LNCAP (cell line): ENCODE measurements around the gene EPHB4.
A peak's percentile ranks its signal among the peaks of the same experiment; 100 is the strongest.

Source experiments
- TF ChIP-seq, protein P1 (sequence below): fragments of 450-650 bp; IDR thresholded peaks from 2 replicates; pipeline ENCODE4 v1.5.1; 2017; ENCODE audit warnings: mild to moderate bottlenecking

EPHB4 gene

GRCh38 chr7:100860702-100861615 is 33.6 kb upstream of the EPHB4 start:
- TF ChIP-seq, protein P1, sequence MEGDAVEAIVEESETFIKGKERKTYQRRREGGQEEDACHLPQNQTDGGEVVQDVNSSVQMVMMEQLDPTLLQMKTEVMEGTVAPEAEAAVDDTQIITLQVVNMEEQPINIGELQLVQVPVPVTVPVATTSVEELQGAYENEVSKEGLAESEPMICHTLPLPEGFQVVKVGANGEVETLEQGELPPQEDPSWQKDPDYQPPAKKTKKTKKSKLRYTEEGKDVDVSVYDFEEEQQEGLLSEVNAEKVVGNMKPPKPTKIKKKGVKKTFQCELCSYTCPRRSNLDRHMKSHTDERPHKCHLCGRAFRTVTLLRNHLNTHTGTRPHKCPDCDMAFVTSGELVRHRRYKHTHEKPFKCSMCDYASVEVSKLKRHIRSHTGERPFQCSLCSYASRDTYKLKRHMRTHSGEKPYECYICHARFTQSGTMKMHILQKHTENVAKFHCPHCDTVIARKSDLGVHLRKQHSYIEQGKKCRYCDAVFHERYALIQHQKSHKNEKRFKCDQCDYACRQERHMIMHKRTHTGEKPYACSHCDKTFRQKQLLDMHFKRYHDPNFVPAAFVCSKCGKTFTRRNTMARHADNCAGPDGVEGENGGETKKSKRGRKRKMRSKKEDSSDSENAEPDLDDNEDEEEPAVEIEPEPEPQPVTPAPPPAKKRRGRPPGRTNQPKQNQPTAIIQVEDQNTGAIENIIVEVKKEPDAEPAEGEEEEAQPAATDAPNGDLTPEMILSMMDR, result no peak

DNA sequence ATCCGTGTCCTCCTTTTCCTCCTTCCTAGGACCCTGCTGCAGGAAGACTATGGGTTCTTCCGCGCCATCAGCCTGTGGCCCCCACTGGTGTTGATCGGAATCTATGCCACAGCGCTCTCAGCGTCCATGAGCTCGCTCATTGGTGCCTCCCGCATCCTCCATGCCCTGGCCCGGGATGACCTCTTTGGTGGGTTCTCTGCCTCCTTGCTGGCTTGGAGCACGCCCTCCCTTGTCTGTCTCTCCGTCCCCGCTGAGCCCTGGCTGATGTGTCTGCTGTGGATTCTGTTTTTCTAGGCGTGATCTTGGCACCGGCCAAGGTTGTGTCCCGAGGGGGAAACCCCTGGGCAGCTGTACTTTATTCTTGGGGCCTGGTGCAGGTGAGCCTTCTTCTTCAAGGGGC is 32.5 kb upstream of the EPHB4 start:
- TF ChIP-seq, protein P1, result no peak

- TF ChIP-seq, protein P1, result no peak
Observed at GRCh38 chr7:100856871-100857282, 29.6 kb upstream of the EPHB4 start.

GRCh38 chr7:100855515-100855914 is 28.2 kb upstream of the EPHB4 start:
- TF ChIP-seq, protein P1, result no peak

DNA sequence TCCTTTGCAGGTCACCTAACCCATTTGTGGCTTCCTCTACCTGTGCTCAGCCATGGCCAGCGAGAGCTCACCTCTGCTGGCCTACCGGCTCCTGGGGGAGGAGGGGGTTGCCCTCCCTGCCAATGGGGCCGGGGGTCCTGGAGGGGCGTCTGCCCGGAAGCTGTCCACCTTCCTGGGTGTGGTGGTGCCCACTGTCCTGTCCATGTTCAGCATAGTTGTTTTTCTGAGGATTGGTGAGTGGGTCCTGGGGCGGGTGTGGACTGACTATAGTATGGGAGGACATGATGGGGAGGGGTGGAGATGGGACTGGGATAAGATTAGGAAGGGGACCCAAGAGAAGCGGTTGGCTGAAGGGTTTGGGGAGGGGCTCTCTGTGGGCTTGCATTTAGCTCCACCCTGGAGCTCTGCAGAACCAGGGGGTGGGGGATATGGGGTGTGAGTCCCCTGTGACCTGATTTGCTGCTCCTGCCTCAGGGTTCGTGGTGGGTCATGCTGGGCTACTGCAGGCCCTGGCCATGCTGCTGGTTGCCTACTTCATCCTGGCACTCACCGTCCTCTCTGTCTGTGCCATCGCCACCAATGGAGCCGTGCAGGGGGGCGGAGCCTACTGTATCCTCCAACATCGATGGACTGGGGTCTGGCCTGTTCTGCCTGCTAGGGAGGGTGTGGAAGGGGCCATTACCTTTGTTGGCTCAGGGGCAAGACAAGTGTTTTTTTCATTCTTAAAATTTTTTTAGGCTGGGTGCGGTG is 27.0 kb upstream of the EPHB4 start:
- TF ChIP-seq, protein P1, result no peak

- TF ChIP-seq, protein P1, result peak; percentile 90
Observed at GRCh38 chr7:100852048-100852872, 24.9 kb upstream of the EPHB4 start, which contains the start of gene SLC12A9. TSS of gene SLC12A9 (plus strand) at chr7:100852713. CDS start at chr7:100854198, 1,485 bp downstream.

- TF ChIP-seq, protein P1, result no peak
Observed at GRCh38 chr7:100847360-100847759, 20.0 kb upstream of the EPHB4 start.
